MM.1S (cell line): ENCODE data around the gene XPC.

ENCODE experiments used
- DNase-seq: peaks from one replicate; pipeline ENCODE4 v3.0.0-alpha.2; 2015
- H2AFZ ChIP-seq: fragments of 300-600 bp; sonication (generic); 2 replicates; pipeline ENCODE4 v1.6.0; 2016; ENCODE audit warnings: antibody characterized with exemption, low read length
- H3F3A ChIP-seq: fragments of 300-600 bp; sonication (generic); 2 replicates; pipeline ENCODE4 v1.6.1; 2016; ENCODE audit warnings: mild to moderate bottlenecking, antibody characterized with exemption, low read length, moderate library complexity, mixed read lengths; ENCODE audit not compliant: insufficient read depth
- H3K27ac ChIP-seq: fragments of 300-600 bp; sonication (generic); 2 replicates; pipeline ENCODE4 v1.5.1; 2016; ENCODE audit warnings: mild to moderate bottlenecking, low read length
- H3K27me3 ChIP-seq: fragments of 300-600 bp; sonication (generic); replicated peaks from 2 replicates; pipeline ENCODE4 v1.6.0; 2016; ENCODE audit warnings: low read length; ENCODE audit not compliant: insufficient read depth
- H3K36me3 ChIP-seq: fragments of 300-600 bp; sonication (generic); replicated peaks from 2 replicates; pipeline ENCODE4 v1.6.1; 2016; ENCODE audit warnings: mild to moderate bottlenecking, low read length, mixed read lengths; ENCODE audit not compliant: insufficient read depth
- H3K4me1 ChIP-seq: fragments of 300-600 bp; sonication (generic); 2 replicates; pipeline ENCODE4 v1.6.1; 2016; ENCODE audit warnings: low read length, mixed read lengths
- H3K4me2 ChIP-seq: fragments of 300-600 bp; sonication (generic); 2 replicates; pipeline ENCODE4 v1.6.0; 2016; ENCODE audit warnings: low read depth, low read length
- H3K4me3 ChIP-seq: fragments of 300-600 bp; sonication (generic); 2 replicates; pipeline ENCODE4 v1.5.1; 2016; ENCODE audit warnings: low read length, mixed read lengths
- H3K79me2 ChIP-seq: fragments of 300-600 bp; sonication (generic); 2 replicates; pipeline ENCODE4 v1.6.1; 2016; ENCODE audit warnings: mixed run types, low read length, mixed read lengths
- H3K9ac ChIP-seq: fragments of 300-600 bp; sonication (generic); 2 replicates; pipeline ENCODE4 v1.6.1; 2016; ENCODE audit warnings: low read length, mixed read lengths
- H3K9me2 ChIP-seq: fragments of 300-600 bp; sonication (generic); replicated peaks from 2 replicates; pipeline ENCODE4 v1.6.1; 2016; ENCODE audit warnings: mild to moderate bottlenecking, low read length, mixed read lengths; ENCODE audit not compliant: insufficient read depth
- H3K9me3 ChIP-seq: fragments of 300-600 bp; sonication (generic); replicated peaks from 2 replicates; pipeline ENCODE4 v1.6.1; 2016; ENCODE audit warnings: mild to moderate bottlenecking, low read length, mixed read lengths; ENCODE audit not compliant: insufficient read depth
- H4K20me1 ChIP-seq: fragments of 300-600 bp; sonication (generic); 2 replicates; pipeline ENCODE4 v1.6.1; 2016; ENCODE audit warnings: mild to moderate bottlenecking, low read length, moderate library complexity, mixed read lengths; ENCODE audit not compliant: insufficient read depth
- EZH2 ChIP-seq: fragments of 300-600 bp; sonication (generic); optimal IDR thresholded peaks from 2 replicates; pipeline ENCODE3; 2017; ENCODE audit warnings: low read depth, mild to moderate bottlenecking, antibody characterized with exemption, low read length, mixed read lengths
- EZH2phosphoT487 ChIP-seq: fragments of 300-600 bp; sonication (generic); IDR thresholded peaks from 2 replicates; pipeline ENCODE4 v1.6.1; 2018; ENCODE audit warnings: antibody characterized with exemption, low read length
- TF ChIP-seq, protein P1 (sequence below): fragments of 300-600 bp; sonication (generic); IDR thresholded peaks from 2 replicates; pipeline ENCODE4 v1.5.1; 2016; ENCODE audit warnings: antibody characterized with exemption, low read length, mixed read lengths

Gene XPC

DNA sequence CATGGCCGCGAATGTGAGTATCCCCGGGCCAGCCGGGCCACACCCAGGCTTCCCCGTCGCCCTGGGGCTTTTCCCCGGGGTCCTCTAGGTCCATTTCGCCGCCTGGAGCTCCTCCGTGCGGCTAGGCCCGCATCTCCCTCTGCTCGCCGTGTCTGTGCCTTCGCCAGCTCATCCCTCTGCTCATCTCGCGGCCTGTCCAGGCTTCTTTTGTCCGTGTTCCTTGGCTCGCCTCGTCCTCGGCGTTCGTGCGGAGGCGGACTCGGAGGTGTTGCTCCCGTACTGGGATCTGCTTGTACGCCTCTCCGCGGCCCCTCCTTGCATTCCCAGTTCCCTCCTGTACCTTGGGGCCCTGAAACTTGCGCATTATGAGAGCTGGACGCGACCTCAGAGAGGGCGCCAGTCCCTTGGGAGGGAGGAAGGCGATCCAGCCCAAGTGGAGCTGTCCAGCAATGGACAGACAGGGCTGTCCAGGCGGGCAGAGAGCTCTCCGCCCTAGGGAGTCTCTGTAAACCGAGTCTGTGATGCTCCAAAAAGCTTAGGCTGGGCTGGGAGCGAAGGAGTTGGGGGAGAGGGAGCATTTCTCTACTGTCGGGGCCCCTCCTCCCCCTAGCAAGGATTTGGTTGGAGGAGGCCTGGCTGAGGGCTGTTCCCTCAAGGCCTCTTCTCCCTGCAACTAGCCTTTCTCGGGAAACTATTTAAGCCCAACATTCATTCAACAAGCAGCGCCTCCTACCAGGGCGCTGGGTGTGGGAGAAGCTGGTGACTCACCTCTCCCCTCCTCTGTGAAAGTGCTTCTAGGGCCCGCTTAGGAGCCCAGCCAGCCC lies 53.0 kb downstream of the XPC start:
- Histone ChIP-seq H3K9me2 (no peaks in the 10 kb centered on the region), H3K9me3 (no peaks in the 10 kb centered on the region), H3K9ac (peak overlapping the region; percentile 96), H3K4me1 (peaks cover 44% of the 10 kb centered on the region), H3F3A (peaks cover 50% of the 10 kb centered on the region), H3K36me3 (peaks cover 19% of the 10 kb centered on the region), H3K4me3 (peak overlapping the region; percentile 98), H3K27me3 (no peaks in the 10 kb centered on the region), H2AFZ (peak overlapping the region; percentile 82), H4K20me1 (no peaks in the 10 kb centered on the region), H3K79me2 (peaks cover 65% of the 10 kb centered on the region), H3K27ac (peak overlapping the region; percentile 99), H3K4me2 (peak overlapping the region; percentile 92)
- TF ChIP-seq EZH2phosphoT487 (no peak), EZH2 (no peak)
- TF ChIP-seq, protein P1, sequence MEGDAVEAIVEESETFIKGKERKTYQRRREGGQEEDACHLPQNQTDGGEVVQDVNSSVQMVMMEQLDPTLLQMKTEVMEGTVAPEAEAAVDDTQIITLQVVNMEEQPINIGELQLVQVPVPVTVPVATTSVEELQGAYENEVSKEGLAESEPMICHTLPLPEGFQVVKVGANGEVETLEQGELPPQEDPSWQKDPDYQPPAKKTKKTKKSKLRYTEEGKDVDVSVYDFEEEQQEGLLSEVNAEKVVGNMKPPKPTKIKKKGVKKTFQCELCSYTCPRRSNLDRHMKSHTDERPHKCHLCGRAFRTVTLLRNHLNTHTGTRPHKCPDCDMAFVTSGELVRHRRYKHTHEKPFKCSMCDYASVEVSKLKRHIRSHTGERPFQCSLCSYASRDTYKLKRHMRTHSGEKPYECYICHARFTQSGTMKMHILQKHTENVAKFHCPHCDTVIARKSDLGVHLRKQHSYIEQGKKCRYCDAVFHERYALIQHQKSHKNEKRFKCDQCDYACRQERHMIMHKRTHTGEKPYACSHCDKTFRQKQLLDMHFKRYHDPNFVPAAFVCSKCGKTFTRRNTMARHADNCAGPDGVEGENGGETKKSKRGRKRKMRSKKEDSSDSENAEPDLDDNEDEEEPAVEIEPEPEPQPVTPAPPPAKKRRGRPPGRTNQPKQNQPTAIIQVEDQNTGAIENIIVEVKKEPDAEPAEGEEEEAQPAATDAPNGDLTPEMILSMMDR: no peak; the same call in 1 of the 2 replicates
- peak; percentile 67 for DNase-seq

DNA sequence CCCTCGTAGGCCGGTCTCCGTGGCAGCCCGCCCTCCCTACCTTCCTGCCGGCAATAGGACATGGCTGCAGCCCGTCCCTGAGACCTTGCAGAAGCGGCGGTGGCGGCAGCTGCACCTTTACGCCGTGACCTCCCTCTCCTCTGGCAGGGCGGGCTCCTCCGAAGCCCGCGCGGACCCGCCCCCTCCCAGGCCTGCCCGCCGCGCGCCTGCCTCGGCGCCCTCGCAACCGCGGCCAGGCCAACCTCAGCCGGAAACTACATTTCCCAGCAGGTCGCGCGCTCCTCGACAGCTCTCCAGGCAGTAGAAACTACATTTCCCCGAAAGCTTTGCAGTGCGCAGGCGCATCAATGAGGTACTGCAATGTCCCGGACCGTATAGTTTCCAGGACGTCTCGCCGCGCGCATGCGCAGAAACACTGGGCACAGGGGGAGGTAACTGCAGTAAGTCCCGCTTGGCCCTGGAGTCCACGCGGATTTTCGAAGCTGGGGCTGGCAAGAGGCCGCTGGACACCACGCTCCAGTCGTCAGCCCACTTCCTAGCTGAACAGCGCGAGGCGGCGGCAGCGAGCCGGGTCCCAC lies 53.7 kb downstream of the XPC start, which contains the start of the genes CHCHD4 and TMEM43:
TSS of gene CHCHD4 (minus strand) at position 256 of the 578 bp plus-strand sequence. CDS start at position 62, 194 bp downstream.
TSS of gene TMEM43 (plus strand) at position 438 of the 578 bp plus-strand sequence. CDS start 142 bp downstream, outside the sequence.
- Histone ChIP-seq H3K9me2 (no peaks in the 10 kb centered on the region), H3K4me1 (peaks cover 51% of the 10 kb centered on the region), H3K9me3 (no peaks in the 10 kb centered on the region), H3K9ac (peak within 1 kb of the TSS; percentile 96), H3K4me3 (peak within 1 kb of the TSS; percentile 98), H3K79me2 (peaks cover 72% of the 10 kb centered on the region), H2AFZ (peak within 1 kb of the TSS; percentile 82), H3K27me3 (no peaks in the 10 kb centered on the region), H3K4me2 (peak within 1 kb of the TSS; percentile 98), H4K20me1 (no peaks in the 10 kb centered on the region), H3K36me3 (peaks cover 19% of the 10 kb centered on the region), H3K27ac (peak within 1 kb of the TSS; percentile 99), H3F3A (peaks cover 52% of the 10 kb centered on the region)
- DNase-seq: peak; percentile 99
- TF ChIP-seq EZH2phosphoT487: no peak
- no peak for TF ChIP-seq EZH2
- TF ChIP-seq, protein P1: no peak

DNA sequence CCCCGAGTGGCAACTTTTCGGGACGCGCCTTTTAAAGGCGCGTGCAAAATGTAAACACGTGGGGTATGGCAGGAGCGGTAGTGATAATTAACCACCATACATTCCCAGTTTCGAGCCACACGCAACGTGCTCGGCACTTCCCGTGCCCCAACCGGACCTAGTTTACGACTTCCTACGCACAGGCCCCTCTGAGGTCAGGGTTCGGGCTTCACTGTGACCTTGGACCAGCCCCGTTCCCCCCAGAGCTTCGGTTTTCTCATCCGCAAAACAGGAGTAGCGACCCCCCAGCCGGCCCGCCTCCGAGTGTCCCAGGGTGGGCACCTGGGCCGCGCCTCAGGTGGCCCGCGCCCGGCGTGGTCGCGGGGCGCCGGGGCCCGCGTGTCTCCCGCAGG lies 54.2 kb downstream of the XPC start:
- H3K79me2 ChIP-seq: peaks cover 72% of the 10 kb centered on the region
- peak overlapping the region; percentile 32; the same call in 1 of the 2 replicates for H2AFZ ChIP-seq

More for the DNA sequence above, 54.2 kb downstream of the XPC start:
- peak overlapping the region; percentile 98 for H3K4me3 ChIP-seq
- peak overlapping the region; percentile 98 for H3K4me2 ChIP-seq
- peaks cover 15% of the 10 kb centered on the region for H3K36me3 ChIP-seq
- no peaks in the 10 kb centered on the region for H3K9me2 ChIP-seq
- no peaks in the 10 kb centered on the region for H3K9me3 ChIP-seq
- peak overlapping the region; percentile 96 for H3K9ac ChIP-seq
- peaks cover 54% of the 10 kb centered on the region for H3F3A ChIP-seq
- peak; percentile 84 for DNase-seq
- H3K27me3 ChIP-seq: no peaks in the 10 kb centered on the region
- no peak for TF ChIP-seq EZH2phosphoT487
- peaks cover 56% of the 10 kb centered on the region for H3K4me1 ChIP-seq
- H3K27ac ChIP-seq: peak overlapping the region; percentile 99
- H4K20me1 ChIP-seq: no peaks in the 10 kb centered on the region
